ENCODE measurements around the gene C15orf40. TPM values are rescaled to one million over a fixed set of nuclear protein-coding genes. Genes with fewer than 3 reads are reported as not detected.

Gene C15orf40
- total and polyA plus RNA-seq, 9 of the 15 experiments (the other 6 are each of a cell fraction or from before 2014, with no cell fraction given), result 15.9 to 52.0 (median 27.0) TPM

- TF ChIP-seq ZNF12 (CRISPR knock-in tag; IDR thresholded peaks at IDR 0.05) (no peak), AFF1 (IDR thresholded peaks at IDR 0.05; ENCODE audit: low read depth in 1 of 2, partially characterized antibody in 2 of 2) (peak in 1 of 2 experiments; percentile 25), ZBTB5 (IDR thresholded peaks at IDR 0.05) (no peak), ZNF311 (CRISPR knock-in tag; IDR thresholded peaks at IDR 0.05) (no peak), PHF21A (IDR thresholded peaks at IDR 0.05; ENCODE audit: borderline replicate concordance, low read depth) (0 out of 2 replicates have a peak, but pooled peaks have one; percentile 41), NCOA6 (IDR thresholded peaks at IDR 0.05) (no peak), BRCA1 (IDR thresholded peaks at IDR 0.05) (no peak), BRCA1 (CRISPR knock-in tag; IDR thresholded peaks at IDR 0.05) (no peak), HNRNPH1 (optimal IDR thresholded peaks at IDR 0.05; ENCODE audit: low read depth, low read length) (no peak), CSDE1 (IDR thresholded peaks at IDR 0.05) (no peak), ZBTB7A (IDR thresholded peaks at IDR 0.05; ENCODE audit: borderline replicate concordance, control insufficient read depth, low read depth, low read length) (no peak), ZNF318 (IDR thresholded peaks at IDR 0.05; ENCODE audit: borderline replicate concordance in 1 of 2, low read depth in 1 of 2) (no peak), SLC30A9 (CRISPR knock-in tag; IDR thresholded peaks at IDR 0.05) (no peak), RAD21 (CRISPR knock-in tag; conservative IDR thresholded peaks at IDR 0.05 in 1 of 2, IDR thresholded peaks at IDR 0.05 in 1 of 2) (peak; percentile 81 to 83)
Measured at GRCh38 chr15:83010709-83011270, 649 bp downstream of the C15orf40 start (continued).

All from K562 (cell line).